Heart right ventricle (tissue), 16 donors: ENCODE results near the gene TECR. TPM values are rescaled to one million over a fixed set of nuclear protein-coding genes. Genes with fewer than 3 reads are reported as not detected.
"Not testable (repeated sequence)": the region's sequence is repeated elsewhere in the genome, so short reads cannot be mapped to it uniquely, and the experiment has no call there.

Experiments
- ATAC-seq, 8 donors: fragments of 200-7000 bp; cut with Tn5 transposase; one replicate each; pipeline ENCODE4 v1.9.1; 2020; ENCODE audit warnings: mild to moderate bottlenecking in 8 of 8, moderate library complexity in 8 of 8, moderate number of reproducible peaks in 1 of 8
- DNase-seq, 2 donors: peaks; one replicate each; pipeline ENCODE4 v3.0.0-alpha.2; 2020
- H3K27ac ChIP-seq, 10 donors: fragments of 200-600 bp; sonication (generic) in 2 of 10; one replicate each; pipeline versions ENCODE4 v1.5.0 to v1.8.0; 2020 to 2022; ENCODE audit warnings: mild to moderate bottlenecking in 3 of 10
- H3K27me3 ChIP-seq, 7 donors: fragments of 200-600 bp; one replicate each; pipeline ENCODE4 v1.8.0; 2021 to 2022; ENCODE audit warnings: mild to moderate bottlenecking in 2 of 7
- H3K36me3 ChIP-seq, 9 donors: fragments of 200-600 bp; sonication (generic) in 1 of 9; one replicate each; pipeline versions ENCODE4 v1.5.0 to v1.8.0; 2020 to 2022; ENCODE audit warnings: mild to moderate bottlenecking in 2 of 9
- H3K4me1 ChIP-seq, 9 donors: fragments of 200-600 bp; sonication (generic) in 1 of 9; one replicate each; pipeline versions ENCODE4 v1.5.0 to v1.8.0; 2020 to 2022; ENCODE audit warnings: mild to moderate bottlenecking in 4 of 9
- H3K4me3 ChIP-seq, 10 donors: fragments of 200-600 bp; sonication (generic) in 2 of 10; one replicate each; pipeline versions ENCODE4 v1.5.0 to v1.8.0; 2020 to 2022; ENCODE audit warnings: mild to moderate bottlenecking in 7 of 10, moderate library complexity in 2 of 10
- H3K9me3 ChIP-seq, 11 donors: fragments of 200-600 bp in 10 of 11; sonication (generic) in 2 of 11; one replicate each; pipeline versions ENCODE4 v1.5.0 to v1.8.0; 2013 to 2022; ENCODE audit warnings: mild to moderate bottlenecking in 2 of 11, control low read depth in 1 of 11, moderate library complexity in 1 of 11
- whole genome bisulfite sequencing, 2 donors: extraction: QIAGEN DNeasy Blood & Tissue Kit; methylation state at CpG; one replicate each; pipeline ENCODE4 v1.1.7; 2013; ENCODE audit warnings: inconsistent platforms in 1 of 2; 5-methylcytosine and 5-hydroxymethylcytosine counted together
- intact Hi-C, 10 donors: fragments of 100-400 bp; cut with DNase I; formaldehyde crosslinking; loops; one replicate each; pipeline versions ENCODE4 v1.11.1 to v1.14.2; 2022
- polyA plus RNA-seq, 2 donors: library from polyadenylated mRNA; stranded (reverse); fragments of 200-250 nt; gene quantifications; one replicate each; pipeline ENCODE4 v1.2.3, GENCODE V29; 2013
- total RNA-seq, 10 donors: library from RNA; stranded (reverse); fragmentation: NEBNext Ultra II Directional in 3 of 10; extraction: Animal tissue kit (Norgen Biotek cat#: 25700) in 3 of 10; gene quantifications; one replicate each; pipeline versions ENCODE4 v1.2.1 to v1.2.4, GENCODE V29; 2021 to 2023
- TF ChIP-seq, protein P1 (sequence below), 9 donors: fragments of 200-600 bp; sonication (generic) in 2 of 9; IDR thresholded peaks; one replicate each; pipeline versions ENCODE4 v1.5.0 to v1.8.0; 2021 to 2022; ENCODE audit warnings: antibody characterized with exemption in 9 of 9, mild to moderate bottlenecking in 5 of 9, moderate library complexity in 1 of 9
- donor health status: Arrhythmogenic right ventricular cardiomyopathy.
- donor health status: ischemic (EF 13 %, LVEDD 7.1; RV severe dilation, severe dysfunction).
- donor health status: healthy with polysubstance abuse.
- donor health status: DM: no; HTN: yes; CAD: no.
- donor health status: DM: no; HTN: no; CAD: no.
- donor health status: ischemic (EF 25% LVEDD 6.9; RV normal size, moderate dysfunction).
- donor health status: ischemic (EF 25% LVEDD 5.7; RV mildly dilated, moderate dysfunction).
- donor health status: healthy.
- donor health status: DM: yes; HTN: yes; CAD: no.
- donor health status: Ischemic cardiomyopathy.
- donor health status: ischemic (EF 35%, LVEDD 5.7; RV mildly dilated, moderate dysfunction).
- donor health status: nonischemic (EF 11% LVEDD 7.7; RV severe dilation, severe dysfunction).
- donor health status: DM: yes; HTN: yes; CAD: no.
- donor health status: PGD.
- donor health status: ischemic (EF 29% LVEDD 5.4; RV normal size, mild dysfunction).
- donor health status: nonischemic (EF 23%, LVEDD 6.1; RV moderate dilation, normal function).

The TECR gene
- total and polyA plus RNA-seq, 12 donors: 61.4 to 194 (median 75.7) TPM

DNA sequence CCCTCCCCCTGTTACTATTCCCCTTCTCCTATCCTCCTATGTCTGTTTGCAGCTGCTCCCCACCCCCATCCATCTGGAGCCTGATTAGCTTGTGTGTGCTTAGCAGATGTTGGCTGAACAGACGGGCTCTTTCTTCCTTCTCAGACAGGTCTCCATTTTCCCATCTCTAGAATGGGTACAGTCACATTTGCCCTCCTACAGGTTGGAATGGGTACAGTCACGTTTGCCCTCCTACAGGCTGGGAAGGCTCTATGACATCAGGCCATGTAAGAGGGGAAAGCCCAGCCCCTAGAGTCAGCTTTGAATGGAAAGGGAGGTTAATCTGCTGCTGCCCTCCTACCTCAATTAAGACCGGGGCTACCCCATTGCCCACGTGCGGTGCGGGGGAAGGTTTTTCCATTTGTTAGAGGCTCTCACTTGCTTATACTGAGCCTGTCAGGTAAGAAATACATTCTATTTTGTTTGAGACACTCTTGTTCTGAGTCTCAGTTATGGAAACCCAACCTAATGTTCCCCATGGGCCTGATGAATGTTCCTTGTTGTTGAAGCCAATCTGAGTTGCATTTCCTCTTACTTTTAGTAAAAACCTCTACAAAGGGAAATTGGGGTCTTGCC, 51.3 kb downstream of the TECR start:
- Histone ChIP-seq H3K27ac (no peak overlapping the region), H3K4me3 (no peak overlapping the region), H3K4me1 (no peaks in the 10 kb centered on the region), H3K9me3 (no peaks in the 10 kb centered on the region), H3K27me3 (no peaks in the 10 kb centered on the region), H3K36me3 (no peaks in the 10 kb centered on the region)
- TF ChIP-seq, protein P1, sequence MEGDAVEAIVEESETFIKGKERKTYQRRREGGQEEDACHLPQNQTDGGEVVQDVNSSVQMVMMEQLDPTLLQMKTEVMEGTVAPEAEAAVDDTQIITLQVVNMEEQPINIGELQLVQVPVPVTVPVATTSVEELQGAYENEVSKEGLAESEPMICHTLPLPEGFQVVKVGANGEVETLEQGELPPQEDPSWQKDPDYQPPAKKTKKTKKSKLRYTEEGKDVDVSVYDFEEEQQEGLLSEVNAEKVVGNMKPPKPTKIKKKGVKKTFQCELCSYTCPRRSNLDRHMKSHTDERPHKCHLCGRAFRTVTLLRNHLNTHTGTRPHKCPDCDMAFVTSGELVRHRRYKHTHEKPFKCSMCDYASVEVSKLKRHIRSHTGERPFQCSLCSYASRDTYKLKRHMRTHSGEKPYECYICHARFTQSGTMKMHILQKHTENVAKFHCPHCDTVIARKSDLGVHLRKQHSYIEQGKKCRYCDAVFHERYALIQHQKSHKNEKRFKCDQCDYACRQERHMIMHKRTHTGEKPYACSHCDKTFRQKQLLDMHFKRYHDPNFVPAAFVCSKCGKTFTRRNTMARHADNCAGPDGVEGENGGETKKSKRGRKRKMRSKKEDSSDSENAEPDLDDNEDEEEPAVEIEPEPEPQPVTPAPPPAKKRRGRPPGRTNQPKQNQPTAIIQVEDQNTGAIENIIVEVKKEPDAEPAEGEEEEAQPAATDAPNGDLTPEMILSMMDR (IDR thresholded peaks at IDR 0.05): no peak
- no peak for DNase-seq
- WGBS, 2 donors: 63 to 66% methylated on average over 6 of the region's 6 CpGs
- intact Hi-C loops: no loop called here
- no peak for ATAC-seq

DNA sequence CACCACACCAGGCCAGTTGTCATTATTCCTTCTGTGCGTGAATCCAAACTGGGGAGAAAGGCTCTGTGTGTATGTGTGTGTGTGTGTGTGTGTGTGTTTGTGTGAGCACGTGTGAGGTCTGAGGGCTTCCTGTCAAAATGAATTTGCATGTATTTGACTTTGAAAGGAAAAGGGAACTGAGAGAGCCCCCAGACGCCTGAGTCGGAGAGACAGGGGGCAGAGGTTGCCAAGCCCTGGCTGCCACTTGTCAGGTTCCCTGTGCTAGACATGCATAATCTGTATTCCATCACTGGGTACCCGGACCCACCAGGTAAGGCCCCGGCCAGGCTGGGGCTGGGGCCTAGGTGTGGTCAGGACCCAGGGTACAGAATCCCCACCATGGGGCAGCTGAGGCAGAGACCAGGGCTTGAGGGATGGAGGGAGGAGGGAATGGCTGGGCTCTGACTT, 53.5 kb downstream of the TECR start, which contains the start of gene CLEC17A:
Gene CLEC17A (plus strand): TSS at position 191 of the 447 bp plus-strand sequence. CDS start 77 bp downstream, at position 268.
- WGBS, 2 donors: 31 to 34% methylated on average over 6 of the region's 6 CpGs

GRCh38 chr19:14584372-14584771, 55.0 kb downstream of the TECR start:
- H3K9me3 ChIP-seq, ATAC-seq, intact Hi-C loops, H3K27ac ChIP-seq, H3K4me3 ChIP-seq, H3K4me1 ChIP-seq, H3K27me3 ChIP-seq, DNase-seq, H3K36me3 ChIP-seq: not testable (repeated sequence)
- 84 to 90% methylated on average over 4 of the region's 5 CpGs for WGBS, 2 donors

More for the DNA sequence above, 53.5 kb downstream of the TECR start, which contains the start of gene CLEC17A:
- intact Hi-C loops: no loop called here
- DNase-seq (no peak), ATAC-seq (no peak)
- Histone ChIP-seq H3K27me3 (no peaks in the 10 kb centered on the region), H3K9me3 (no peaks in the 10 kb centered on the region), H3K4me3 (no peak within 1 kb of the TSS), H3K27ac (no peak within 1 kb of the TSS), H3K36me3 (no peaks in the 10 kb centered on the region), H3K4me1 (no peaks in the 10 kb centered on the region)
- TF ChIP-seq, protein P1 (IDR thresholded peaks at IDR 0.05): no peak

DNA sequence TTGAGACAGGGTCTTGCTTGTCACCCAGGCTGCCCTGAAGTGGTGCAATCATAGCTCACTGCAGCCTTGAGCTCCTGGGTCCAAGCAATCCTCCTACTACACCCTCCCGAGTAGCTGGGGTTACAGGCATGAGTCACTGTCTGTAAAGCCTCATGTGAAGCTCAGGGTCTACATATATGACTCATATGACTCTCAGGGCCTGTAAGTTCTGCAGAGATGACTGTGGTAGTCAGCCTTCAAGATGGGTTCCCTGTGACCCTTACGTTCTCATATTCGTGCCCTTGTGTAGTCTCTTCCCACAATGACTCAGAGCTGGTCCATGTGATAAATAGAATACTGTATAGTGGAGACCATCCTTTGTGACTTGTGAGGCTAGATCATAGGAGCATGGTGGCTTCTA, 55.8 kb downstream of the TECR start:
- H3K27me3 ChIP-seq, ATAC-seq, H3K9me3 ChIP-seq, H3K36me3 ChIP-seq, H3K4me1 ChIP-seq, intact Hi-C loops, DNase-seq, H3K4me3 ChIP-seq, H3K27ac ChIP-seq: not testable (repeated sequence)
- WGBS, 2 donors: 61 to 84% methylated on average over 3 of the region's 3 CpGs

DNA sequence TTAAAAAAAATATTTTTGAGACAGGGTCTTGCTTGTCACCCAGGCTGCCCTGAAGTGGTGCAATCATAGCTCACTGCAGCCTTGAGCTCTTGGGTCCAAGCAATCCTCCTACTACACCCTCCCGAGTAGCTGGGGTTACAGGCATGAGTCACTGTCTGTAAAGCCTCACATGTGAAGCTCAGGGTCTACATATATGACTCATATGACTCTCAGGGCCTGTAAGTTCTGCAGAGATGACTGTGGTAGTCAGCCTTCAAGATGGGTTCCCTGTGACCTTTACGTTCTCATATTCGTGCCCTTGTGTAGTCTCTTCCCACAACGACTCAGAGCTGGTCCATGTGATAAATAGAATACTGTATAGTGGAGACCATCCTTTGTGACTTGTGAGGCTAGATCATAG, 60.0 kb downstream of the TECR start:
- H3K27me3 ChIP-seq, intact Hi-C loops, H3K36me3 ChIP-seq, H3K4me3 ChIP-seq, ATAC-seq, DNase-seq, H3K27ac ChIP-seq, H3K9me3 ChIP-seq, H3K4me1 ChIP-seq: not testable (repeated sequence)
- WGBS, 2 donors: 72 to 74% methylated on average over 4 of the region's 4 CpGs

GRCh38 chr19:14595558-14595957, 66.2 kb downstream of the TECR start:
- WGBS, 2 donors: 86 to 93% methylated on average over 3 of the region's 3 CpGs

More at GRCh38 chr19:14595558-14595957, 66.2 kb downstream of the TECR start:
- TF ChIP-seq, protein P1 (IDR thresholded peaks at IDR 0.05): no peak
- intact Hi-C loops: no loop called here
- Histone ChIP-seq H3K4me3 (no peak overlapping the region), H3K4me1 (no peaks in the 10 kb centered on the region), H3K9me3 (no peaks in the 10 kb centered on the region), H3K27me3 (peaks cover 0 to 11% (median 0%) of the 10 kb centered on the region in 7 donors), H3K36me3 (no peaks in the 10 kb centered on the region), H3K27ac (no peak overlapping the region)
- DNase-seq (no peak), ATAC-seq (no peak)
